Activated CD4-positive, alpha-beta T cell treated with anti-CD3 and anti-CD28 coated beads, Interleukin-2, Interleukin-4, amounts not matched to agents 100 ng/mL and 50 ng/mL, durations not matched to agents 16 hours and 8 hours (primary cell): Measurements from ENCODE around the gene PAQR8.
"Not testable (repeated sequence)": the region's sequence is repeated elsewhere in the genome, so short reads cannot be mapped to it uniquely, and the experiment has no call there.

ENCODE experiments used
- DNase-seq: peaks from one replicate; pipeline ENCODE4 v3.0.0-alpha.2; 2020; ENCODE audit warnings: low spot score

Gene PAQR8

DNA sequence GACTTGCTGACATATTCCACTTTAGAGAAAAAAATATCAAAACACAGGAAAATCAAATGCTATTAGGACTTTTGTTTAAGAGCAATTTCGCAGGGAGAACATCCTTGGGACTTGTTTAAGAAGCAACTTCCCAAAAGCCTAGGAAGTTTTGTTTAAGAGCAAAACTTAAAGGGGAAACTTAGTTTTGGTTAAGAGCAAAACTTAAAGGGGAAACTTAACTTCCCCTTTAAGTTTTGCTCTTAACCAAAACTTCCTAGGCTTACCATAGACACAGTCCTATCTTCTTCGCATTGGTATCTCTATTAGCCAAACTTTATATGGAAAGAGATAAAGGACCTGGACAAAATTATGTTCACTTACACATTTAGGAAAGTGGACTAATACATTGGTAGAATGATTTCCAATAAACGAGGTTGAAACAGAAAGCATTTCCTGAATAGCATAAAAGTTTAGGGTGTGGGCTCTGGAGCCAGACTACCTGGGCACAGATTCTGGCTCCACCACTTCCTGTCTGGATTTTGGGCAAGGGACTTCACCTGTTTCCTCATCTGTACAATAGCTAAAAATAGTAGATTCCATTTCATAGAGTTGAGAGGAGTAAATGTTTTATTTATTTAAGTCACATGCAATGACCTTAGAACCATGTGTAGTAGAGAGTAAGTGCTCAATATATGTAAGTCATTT is 15.7 kb downstream of the PAQR8 start:
- DNase-seq, result no peak

DNA sequence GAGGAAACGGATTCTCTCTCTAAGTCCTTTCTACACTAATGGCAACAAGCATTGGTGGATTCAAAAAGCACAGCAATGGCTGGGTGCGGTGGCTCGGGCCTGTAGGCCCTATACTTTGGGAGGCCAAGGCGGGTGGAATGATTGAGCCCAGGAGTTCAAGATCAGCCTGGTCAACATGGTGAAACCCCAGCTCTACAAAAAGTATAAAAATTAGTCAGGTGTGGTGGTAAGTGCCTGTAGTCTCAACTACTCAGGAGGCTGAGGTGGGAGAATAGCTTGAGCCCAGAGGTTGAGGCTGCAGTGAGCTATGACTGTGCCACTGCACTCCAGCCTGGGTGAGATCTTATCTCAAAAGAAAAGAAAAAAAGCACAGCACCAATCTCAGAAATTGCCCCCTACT is 19.3 kb downstream of the PAQR8 start:
- peak; percentile 58 for DNase-seq

DNA sequence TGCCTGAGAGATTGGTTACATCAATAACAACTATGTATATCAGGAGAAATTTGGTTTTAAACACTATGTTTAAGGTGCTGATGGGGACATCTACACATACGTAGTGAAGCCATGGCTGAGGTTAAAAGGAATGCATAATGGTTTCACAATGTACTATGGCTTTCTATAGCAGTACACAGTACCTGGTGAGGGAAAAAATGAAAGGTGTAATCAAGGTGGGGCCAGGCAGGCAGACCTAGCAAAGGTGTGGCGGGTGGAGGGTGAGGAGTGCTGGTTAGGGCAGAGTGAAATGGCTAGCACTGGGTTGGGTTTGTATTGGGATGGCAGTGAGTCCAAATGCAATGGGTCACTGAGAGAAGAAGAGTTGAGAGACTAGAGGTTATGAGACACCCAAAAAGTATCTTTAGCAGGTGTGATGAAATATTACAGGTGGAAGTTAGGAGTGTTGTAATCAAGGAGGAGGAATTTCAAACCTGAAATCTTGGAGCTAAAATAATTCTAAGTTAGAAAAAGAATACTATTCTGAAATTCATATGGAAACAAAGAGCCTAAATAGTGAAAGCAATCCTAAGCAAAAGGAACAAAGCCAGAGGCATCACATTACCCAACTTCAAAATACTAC is 22.3 kb downstream of the PAQR8 start:
- DNase-seq, result no peak

DNA sequence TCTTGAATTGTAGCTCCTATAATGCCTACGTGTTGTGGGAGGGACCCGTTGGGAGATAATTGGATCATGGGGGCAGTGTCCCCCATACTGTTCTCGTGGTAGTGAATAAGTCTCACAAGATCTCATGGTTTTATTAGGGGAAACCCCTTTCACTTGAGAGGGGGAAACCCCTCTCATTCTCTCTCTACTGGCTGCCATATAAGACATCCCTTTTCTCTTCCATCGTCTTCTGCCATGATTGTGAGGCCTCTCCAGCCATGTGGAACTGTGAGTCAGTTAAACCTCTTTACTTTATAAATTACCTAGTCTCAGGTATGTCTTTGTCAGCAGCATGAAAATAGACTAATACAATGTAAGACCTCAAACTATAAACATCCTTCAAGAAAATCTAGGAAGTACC is 23.1 kb downstream of the PAQR8 start:
- no peak for DNase-seq

DNA sequence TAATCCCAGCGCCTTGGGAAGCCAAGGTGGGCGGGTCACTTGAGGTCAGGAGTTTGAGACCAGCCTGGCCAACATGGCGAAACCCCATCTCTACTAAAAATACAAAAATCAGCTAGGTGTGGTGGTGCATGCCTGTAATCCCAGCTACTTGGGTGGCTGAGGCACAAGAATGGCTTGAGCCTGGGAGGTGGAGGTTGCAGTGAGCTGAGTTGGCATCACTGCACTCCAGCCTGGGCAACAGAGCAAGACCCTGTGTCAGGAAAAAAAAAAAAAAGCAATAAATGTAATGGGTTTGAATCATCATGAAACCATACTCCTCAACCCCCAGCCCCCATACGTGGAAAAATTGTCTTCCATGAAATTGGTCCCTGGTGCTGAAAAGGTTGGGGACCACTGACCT is 26.2 kb downstream of the PAQR8 start:
- not testable (repeated sequence) for DNase-seq

DNA sequence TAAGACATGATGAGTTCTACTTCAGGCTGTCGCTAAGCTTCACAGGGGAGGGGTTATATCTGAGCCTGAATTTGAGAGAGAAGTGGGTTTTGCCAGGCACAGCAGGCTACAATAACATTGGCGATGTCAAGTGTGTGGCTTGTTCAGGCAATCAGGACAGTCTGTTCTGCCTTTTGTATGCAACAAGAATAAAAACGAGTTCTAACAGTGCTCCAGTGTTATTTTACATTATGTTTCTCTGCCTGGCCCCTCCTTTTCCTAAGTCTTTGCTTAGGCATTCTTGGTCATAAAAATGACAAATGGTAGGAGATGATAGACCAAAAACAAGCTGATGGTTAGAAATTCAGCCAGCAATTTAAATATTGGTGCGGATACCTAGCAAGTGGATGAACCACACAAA is 26.8 kb downstream of the PAQR8 start:
- DNase-seq, result no peak

DNA sequence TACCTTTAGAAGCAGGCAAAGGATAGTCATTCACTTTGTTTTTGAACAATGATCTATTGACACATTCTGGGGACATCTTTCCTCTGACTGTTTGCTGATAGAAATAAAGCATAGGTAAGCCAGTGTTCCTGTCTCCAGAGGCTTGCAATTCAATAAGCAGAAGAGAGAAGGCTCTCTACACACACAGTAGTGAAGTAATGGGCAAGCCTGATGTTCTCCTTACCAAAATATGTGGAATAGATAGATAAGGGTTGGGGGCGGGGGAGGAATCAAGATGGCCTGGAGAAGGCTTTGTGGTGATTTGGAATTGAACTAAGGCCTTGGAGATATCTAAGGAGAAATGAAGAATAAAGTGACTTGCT is 27.3 kb downstream of the PAQR8 start:
- peak; percentile 31 for DNase-seq

DNA sequence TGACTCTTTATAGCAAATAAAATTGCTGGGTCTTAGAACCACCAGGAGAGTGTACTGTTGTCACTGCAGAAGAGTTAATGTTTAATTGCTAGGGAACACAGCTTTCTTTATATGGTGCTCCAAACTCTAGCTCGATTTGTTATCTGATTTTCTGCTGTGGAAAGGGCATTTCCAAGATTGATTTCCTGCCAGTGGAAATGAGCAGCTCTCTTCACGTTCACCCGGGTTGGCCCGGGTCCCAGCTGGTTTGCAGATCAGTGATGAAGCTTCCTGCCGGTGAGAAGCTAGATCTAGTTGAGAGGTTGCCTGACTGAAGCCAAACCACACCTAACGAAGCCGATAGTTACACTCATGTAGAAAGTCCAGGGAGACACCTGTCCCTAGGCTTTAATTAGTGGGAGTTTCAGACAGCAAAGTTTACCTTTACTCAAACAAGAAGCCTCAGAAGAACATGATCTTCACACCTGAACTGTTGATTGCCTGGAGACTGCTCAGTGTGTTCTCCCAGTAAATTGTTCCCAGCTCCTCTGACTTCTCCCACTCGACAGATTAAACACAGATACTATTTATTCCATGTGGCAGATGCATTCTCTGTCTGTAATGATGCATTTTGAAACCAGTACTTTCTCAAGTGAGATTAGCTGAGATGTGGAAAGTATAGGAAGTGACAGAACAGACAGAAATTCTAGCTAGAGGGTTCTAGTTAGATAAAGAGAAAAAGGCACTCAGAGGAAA is 27.8 kb downstream of the PAQR8 start:
- peak; percentile 85 for DNase-seq

DNA sequence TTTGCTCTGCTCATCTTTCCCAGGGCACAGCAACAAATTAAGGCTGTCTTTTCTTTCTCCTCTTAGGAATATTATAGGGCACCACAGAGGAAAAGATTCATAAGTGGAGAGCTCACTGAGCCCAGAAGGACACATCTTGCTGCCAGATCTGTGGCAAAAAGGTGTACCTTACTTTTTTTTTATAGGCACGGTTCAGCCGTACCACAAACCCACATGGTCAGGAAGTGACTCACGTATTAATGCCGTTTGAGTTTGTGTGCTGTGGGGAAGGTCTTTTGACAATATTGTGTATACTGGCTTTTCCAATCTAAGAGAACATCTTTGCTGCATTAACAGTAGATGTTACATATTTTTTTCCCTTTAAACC is 28.4 kb downstream of the PAQR8 start:
- DNase-seq, result peak; percentile 82

DNA sequence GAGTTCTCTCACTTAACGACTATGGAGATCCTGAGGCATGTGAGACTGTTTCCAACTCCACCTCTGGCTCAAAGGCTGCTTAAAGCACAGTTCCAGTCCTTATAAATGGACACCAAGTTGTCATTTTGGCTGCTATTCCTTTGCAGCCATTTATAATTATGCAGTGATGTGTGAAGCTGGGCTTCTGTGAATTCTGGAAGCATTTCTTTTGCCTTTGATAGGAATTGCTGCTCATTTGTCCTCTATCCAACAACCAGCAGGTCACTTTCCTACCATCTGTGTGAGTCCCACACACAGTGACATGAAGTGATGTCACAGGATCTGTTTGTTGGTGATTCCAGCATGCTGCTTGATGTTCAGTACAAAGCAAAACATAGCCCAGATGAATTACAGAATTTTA is 29.6 kb downstream of the PAQR8 start:
- no peak for DNase-seq

DNA sequence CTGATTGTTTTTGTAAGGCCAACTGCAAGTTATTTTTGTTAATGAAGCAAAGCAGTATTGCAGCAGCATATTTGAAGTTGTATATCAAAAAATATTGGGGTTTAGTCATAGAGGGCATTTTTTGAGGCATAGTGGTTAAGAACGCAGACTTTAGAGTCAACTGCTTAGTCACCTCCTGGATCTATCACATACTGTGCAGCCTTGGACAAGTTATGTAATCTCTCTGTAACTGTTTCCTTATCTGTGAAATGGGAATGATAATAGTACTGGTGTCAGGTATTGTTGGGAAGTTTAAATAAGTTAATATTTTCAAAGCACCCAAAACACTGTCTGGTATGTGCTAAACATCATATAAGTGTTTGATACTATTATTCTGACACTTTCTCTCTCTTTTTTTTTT is 31.0 kb downstream of the PAQR8 start:
- peak; percentile 67 for DNase-seq

DNA sequence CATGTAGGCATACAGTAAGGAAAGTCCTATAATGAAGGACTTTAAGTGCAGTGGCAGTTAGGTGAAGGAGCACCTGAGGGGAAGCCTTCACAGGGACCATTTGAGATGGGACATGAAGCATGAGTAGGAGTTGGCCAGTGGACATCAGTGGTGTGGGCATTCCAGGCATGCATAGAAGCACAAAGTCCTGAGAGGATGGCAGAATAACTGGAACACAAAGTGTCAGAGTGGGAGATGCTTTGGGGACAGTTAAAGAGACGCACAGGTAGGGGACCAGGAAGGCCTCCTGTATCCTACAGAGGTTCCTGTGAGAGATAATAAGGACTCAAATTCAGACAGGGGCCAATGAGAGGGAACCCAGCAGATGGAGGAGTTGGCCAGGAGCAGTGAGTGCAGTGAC is 31.8 kb downstream of the PAQR8 start:
- DNase-seq, result no peak

DNA sequence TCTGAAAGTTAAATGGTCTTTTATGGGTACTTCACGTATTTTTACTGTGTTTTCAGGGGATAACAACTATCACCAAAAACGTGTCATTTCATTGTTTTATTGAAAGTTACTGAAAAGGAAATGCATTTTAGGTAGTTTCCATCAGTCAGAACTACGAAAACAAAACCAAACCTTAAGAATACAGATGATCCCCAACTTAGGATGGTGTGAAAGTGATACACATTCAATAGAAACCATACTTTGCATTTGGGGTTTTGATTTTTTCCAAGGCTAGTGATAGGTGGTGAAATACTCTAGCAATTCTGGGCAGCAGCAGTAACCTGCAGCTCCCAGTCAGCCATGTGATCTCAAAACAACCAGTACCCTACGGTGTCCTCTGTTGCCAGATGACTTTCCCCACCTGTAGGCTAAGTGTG is 32.3 kb downstream of the PAQR8 start:
- DNase-seq, result peak; percentile 63

DNA sequence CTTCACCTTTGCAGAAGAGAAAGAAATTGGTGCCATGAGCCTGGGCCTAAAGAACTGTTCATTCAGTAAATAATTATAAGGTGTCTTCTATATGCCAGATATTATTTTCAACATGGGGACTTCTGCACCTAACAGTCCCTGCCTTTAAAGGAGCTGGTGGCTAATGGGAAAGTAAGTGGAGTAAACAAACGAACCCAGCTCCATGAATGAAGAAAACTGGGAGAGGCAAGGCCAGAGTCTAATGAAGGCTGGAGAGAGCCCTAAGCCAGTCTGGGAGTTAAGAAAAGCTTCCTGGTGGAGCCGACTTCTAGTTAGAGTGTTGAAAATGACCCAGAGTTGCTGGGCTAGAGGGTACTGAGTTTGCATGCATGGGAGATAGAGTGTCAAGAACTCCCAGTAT is 34.0 kb downstream of the PAQR8 start:
- no peak for DNase-seq

DNA sequence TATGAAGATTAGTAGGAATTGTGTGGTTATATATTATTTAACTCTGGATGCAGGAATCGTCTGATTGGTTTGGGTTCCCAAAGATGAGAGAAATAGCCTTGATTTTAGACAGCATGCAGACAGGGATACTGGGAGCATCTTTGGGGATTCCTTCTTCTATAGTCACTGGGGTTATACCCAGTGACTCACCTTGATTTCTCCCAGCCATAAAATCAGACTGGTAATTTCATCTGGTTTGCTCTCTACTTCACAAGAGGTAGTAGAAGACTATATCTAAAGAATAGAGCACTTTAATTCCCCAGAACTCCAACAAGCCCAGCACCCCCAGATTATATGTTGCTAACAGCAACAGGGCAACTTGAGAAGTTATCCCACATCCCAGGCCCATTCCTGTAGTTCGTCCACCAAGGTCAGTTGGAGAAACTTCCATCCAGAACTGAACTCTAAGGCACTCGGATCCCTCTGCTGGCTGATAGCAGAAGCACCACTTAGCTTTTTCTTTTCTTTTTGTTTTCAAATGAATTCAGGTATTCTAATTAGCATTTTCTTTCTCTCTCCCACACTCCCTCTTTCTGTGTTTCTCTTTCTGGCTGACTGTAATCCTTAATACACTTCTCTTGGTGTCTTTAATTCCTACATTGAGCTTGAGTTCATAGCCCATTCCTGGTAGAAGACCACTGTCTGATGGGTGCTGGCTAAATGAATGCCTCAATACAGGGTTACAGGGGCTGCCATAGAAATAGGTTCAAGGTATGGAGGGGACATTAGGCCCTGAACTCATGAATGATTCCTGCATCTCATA is 37.8 kb downstream of the PAQR8 start:
- DNase-seq, result no peak

DNA sequence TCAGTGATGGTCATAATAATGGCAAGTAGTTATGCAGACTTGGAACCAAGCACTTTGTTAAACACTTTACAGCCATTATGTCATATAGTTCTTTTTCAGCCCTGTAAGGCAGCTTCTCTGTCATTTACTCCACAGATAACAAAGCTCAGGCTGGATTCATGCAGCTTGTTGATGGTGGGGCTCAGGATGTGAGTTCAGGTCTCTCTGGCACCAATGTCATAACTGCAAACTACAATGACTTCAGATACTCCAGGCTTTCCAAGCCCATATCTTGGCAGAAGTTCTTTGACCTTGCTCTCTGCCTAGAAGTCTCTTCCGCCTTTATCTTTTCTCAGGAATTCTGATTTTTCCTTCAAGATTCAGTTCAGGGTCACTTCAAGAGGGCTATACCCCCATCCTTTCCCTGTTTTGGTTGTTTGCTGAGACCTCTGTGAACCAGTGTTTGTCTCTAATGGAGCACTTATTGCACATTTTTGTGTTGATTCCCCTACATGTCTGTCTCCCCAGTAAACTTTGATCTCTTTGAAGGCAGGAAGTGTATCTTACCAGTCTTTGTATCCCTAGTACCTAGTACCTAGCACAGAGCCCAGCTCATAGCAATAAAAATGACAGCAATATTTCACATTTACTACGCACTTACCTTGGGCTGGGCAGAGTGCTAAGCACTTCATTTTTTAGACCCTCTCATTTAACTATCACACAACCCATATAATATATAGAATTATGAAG is 38.5 kb downstream of the PAQR8 start:
- no peak for DNase-seq

DNA sequence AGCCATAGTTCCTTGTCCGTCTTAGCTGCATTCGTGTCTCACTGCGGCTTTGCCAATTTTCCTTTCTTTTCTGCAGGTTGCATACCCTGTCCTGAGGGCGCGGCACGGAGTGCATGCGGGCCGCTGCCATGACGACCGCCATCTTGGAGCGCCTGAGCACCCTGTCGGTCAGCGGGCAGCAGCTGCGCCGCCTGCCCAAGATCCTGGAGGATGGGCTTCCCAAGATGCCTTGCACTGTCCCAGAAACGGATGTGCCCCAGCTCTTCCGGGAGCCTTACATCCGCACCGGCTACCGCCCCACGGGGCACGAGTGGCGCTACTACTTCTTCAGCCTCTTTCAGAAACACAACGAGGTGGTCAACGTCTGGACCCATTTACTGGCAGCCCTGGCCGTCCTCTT is 41.1 kb downstream of the PAQR8 start:
- no peak for DNase-seq

DNA sequence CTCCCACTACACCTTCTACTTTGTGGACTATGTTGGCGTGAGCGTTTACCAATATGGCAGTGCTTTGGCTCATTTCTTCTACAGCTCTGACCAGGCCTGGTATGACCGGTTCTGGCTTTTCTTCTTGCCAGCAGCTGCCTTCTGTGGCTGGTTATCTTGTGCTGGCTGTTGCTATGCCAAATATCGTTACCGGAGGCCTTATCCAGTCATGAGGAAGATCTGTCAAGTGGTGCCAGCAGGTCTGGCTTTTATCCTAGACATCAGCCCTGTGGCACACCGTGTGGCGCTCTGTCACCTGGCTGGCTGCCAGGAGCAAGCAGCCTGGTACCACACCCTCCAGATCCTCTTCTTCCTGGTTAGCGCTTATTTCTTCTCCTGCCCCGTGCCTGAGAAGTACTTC is 41.7 kb downstream of the PAQR8 start:
- DNase-seq, result no peak

DNA sequence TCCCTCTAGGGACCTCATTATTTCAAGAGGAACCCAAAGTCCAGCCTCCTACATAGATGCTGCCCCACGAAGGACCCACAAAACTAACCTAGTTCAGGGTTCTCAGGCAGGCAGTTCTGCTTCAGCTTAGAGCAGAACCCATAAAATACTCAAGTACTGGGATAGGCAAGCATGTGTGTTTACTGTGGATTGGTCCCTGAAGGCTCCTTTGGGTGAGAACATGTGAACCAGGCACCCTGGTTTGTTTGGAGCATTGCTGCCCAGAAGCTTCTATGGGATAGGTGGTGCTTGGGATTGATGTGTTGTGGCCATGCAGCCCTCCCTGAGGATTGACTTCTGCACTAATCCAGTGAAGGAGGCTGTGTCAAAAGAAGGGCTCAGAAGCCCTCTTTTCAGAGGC is 43.3 kb downstream of the PAQR8 start:
- DNase-seq, result no peak

DNA sequence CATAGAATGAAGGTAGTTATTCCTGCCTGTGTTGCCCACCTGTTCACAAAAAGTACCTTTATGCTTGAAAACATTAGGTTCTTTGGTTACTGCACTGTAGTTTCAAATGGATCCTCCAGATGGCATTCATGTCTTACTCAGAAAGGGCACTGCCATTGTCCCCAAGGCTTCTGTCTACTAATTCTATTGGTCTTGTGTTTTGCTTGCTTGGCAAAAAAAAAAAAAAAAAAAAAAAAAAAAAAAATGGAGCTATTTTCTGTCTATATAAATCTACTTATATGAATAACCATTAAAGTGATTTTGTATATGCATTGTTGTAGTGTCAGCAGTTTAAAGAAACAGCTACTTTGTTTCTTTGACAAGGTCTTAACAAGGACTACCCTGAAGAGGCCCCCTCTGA is 45.5 kb downstream of the PAQR8 start:
- no peak for DNase-seq

DNA sequence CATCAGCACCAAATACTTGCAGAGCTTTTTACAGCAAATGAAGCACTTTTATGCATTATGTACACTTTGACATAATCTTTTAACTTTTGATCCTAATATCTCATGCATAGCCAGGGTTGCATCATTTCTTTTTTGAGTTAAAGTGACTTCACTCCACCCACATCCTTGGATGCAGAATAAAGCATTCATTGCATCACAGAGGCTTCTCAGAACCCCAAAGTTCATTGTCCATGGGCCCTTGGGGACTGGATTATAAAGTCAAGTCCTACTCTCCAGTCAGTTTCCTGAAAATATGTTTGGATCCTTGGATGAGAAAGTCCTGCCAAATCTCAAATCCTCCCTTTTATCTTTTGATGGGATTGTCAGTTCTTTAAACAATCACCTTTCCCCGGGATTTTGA is 47.5 kb downstream of the PAQR8 start:
- DNase-seq, result no peak

DNA sequence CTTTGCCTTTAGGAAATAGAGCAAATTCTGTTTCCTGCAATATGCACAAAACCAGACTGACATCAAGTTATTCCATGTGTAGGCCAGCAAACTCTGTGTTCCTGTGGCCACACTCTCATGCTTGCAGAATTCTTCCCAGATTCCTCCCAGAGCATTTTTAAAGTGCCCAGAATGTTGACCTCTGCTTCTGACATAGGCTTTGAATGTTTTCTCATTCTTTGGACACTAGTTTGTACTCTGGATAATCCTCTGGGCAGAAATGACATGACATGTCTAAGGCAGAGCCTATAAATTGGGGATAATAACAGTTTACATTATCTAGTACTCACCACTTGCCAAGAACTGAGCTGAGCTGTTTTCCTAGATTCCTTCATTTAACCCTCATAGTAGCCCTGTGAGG is 49.0 kb downstream of the PAQR8 start:
- DNase-seq, result no peak
